Mesothelial cell of epicardium (in vitro differentiated cells): ENCODE measurements around the gene ASAP2. TPM values are rescaled to one million over a fixed set of nuclear protein-coding genes. Genes with fewer than 3 reads are reported as not detected.

Source experiments
- DNase-seq, 2 experiments: peaks; one replicate each; pipeline ENCODE4 v3.0.0; 2021; ENCODE audit warnings: low spot score in 2 of 2; ENCODE audit not compliant: unreplicated experiment in 2 of 2
- H3K27ac Mint-ChIP-seq: 2 replicates; pipeline ENCODE4 v1.8.0; 2021; ENCODE audit warnings: mixed read lengths
- H3K27me3 Mint-ChIP-seq: 2 replicates; pipeline ENCODE4 v1.8.0; 2021; ENCODE audit warnings: low read depth, mixed read lengths
- H3K36me3 Mint-ChIP-seq: 2 replicates; pipeline ENCODE4 v1.8.0; 2021; ENCODE audit warnings: mixed read lengths
- H3K4me1 Mint-ChIP-seq: 2 replicates; pipeline ENCODE4 v1.8.0; 2021; ENCODE audit warnings: mixed read lengths
- H3K4me3 Mint-ChIP-seq: 2 replicates; pipeline ENCODE4 v1.8.0; 2021; ENCODE audit warnings: mild to moderate bottlenecking, moderate library complexity, mixed read lengths
- H3K9me3 Mint-ChIP-seq: 2 replicates; pipeline ENCODE4 v1.8.0; 2021; ENCODE audit warnings: mixed read lengths
- CTCF ChIP-seq: fragments of 200-600 bp; sonication (generic); IDR thresholded peaks from one replicate; pipeline ENCODE4 v1.5.0; 2021; ENCODE audit warnings: antibody characterized with exemption; ENCODE audit not compliant: unreplicated experiment
- total RNA-seq: library from RNA; stranded (reverse); gene quantifications from 3 replicates; pipeline ENCODE4 v1.2.1, GENCODE V29; 2021

Gene ASAP2
- total RNA-seq, 1 donor from 2014 or later, result 25.8 TPM

- no peak for DNase-seq
- Mint-ChIP-seq H3K27ac (no peak overlapping the region), H3K4me1 (peaks cover 40% of the 10 kb centered on the region)
These were observed 21.6 kb downstream of the ASAP2 start for GRCh38 chr2:9228088-9228751.

GRCh38 chr2:9228781-9229469 lies 22.3 kb downstream of the ASAP2 start:
- Mint-ChIP-seq H3K4me3 (no peak overlapping the region), H3K4me1 (peaks cover 44% of the 10 kb centered on the region), H3K27me3 (peaks cover 14% of the 10 kb centered on the region), H3K27ac (no peak overlapping the region), H3K36me3 (no peaks in the 10 kb centered on the region), H3K9me3 (no peaks in the 10 kb centered on the region)
- DNase-seq, result no peak
- TF ChIP-seq CTCF, result no peak

More at GRCh38 chr2:9228088-9228751, 21.6 kb downstream of the ASAP2 start:
- Mint-ChIP-seq H3K4me3 (no peak overlapping the region), H3K9me3 (no peaks in the 10 kb centered on the region), H3K27me3 (peaks cover 14% of the 10 kb centered on the region), H3K36me3 (no peaks in the 10 kb centered on the region)
- TF ChIP-seq CTCF, result no peak

DNA sequence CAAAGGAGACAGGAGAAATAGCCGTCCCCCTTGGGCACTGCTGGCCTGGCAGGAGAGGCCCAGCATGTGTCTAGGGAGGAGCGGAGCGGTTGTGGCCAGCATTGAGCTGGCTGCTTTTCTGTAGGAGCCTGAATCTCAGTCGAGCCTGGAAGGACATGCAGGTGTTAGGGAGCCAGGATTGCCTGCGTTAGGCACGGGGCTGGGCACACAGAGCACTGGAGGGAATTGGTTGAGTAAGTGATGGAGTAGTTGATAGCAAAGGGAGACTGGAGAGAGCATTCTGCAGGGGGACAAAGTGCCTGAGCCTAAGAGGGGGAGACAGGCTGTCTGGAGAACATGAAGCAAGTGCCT lies 22.8 kb downstream of the ASAP2 start:
- no peak for TF ChIP-seq CTCF
- H3K4me1 Mint-ChIP-seq, result peaks cover 48% of the 10 kb centered on the region
- no peak for DNase-seq
- no peaks in the 10 kb centered on the region for H3K36me3 Mint-ChIP-seq
- no peaks in the 10 kb centered on the region for H3K9me3 Mint-ChIP-seq
- H3K27ac Mint-ChIP-seq, result no peak overlapping the region
- peaks cover 14% of the 10 kb centered on the region for H3K27me3 Mint-ChIP-seq
- H3K4me3 Mint-ChIP-seq, result no peak overlapping the region

DNA sequence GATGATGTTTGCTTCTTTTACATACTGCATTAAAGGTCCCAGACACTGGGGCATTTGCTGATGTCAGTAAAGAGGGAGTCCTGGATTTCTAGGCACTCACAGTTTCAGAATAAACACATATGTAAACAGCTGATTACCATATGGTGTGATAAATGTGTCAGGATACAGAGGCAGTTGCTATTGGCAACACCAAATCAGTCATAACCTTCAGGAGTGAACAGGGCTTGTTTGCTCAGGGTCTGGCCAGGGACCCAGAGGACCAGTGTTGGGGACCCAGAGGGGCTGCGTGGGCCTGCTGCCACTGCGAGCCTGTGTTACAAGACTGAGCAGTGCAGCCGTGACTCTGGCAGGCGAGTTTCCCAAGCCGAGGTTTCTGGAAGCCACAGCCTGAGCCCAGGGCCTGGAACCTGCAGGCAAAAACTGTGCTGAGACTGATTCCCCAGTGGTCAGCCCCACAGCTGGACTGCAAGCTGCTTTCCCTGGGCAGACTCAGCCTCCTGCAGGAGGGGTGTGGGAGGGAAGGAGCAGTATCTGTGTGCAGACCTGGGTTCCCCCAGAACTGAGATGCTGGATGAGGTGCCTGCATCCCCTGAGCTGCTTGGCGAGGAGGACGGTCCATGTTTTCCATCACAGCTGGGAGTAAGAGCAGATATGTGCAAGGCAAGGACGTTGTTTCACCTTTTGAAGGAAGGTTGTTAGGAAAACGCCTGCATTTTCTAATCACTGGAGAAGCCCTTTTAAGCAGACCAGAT lies 23.6 kb downstream of the ASAP2 start:
- no peak overlapping the region for H3K27ac Mint-ChIP-seq

DNA sequence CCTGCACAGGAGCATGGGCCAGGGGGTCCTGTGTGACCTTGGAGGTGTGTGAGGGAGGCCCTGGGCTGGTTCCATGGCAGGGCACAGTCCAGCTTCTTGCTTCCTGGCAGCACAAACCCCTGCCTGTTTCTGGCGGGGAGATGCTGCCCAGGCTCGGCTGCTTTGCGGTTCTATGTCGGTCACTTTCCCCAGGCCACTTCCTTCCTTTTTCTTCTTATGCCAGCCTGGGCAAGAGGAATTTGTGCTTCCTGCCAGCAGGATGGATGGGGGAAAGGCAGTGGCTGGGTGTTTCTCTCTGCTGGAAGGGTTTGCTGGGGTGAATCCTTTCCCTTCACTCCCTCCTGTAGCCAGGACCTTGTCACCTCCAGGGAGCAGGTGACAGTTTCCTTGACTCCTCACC lies 24.3 kb downstream of the ASAP2 start:
- H3K4me1 Mint-ChIP-seq, result peaks cover 63% of the 10 kb centered on the region
- DNase-seq, result no peak

More for the DNA sequence above, 23.6 kb downstream of the ASAP2 start:
- no peaks in the 10 kb centered on the region for H3K9me3 Mint-ChIP-seq
- H3K27me3 Mint-ChIP-seq, result peaks cover 14% of the 10 kb centered on the region
- TF ChIP-seq CTCF, result no peak
- peaks cover 56% of the 10 kb centered on the region for H3K4me1 Mint-ChIP-seq
- no peak overlapping the region for H3K4me3 Mint-ChIP-seq
- H3K36me3 Mint-ChIP-seq, result no peaks in the 10 kb centered on the region
- DNase-seq, result no peak

More for the DNA sequence above, 24.3 kb downstream of the ASAP2 start:
- H3K9me3 Mint-ChIP-seq, result no peaks in the 10 kb centered on the region
- no peak overlapping the region for H3K4me3 Mint-ChIP-seq
- no peak for TF ChIP-seq CTCF
- no peak overlapping the region for H3K27ac Mint-ChIP-seq
- peaks cover 14% of the 10 kb centered on the region for H3K27me3 Mint-ChIP-seq
- no peaks in the 10 kb centered on the region for H3K36me3 Mint-ChIP-seq
